ENCODE results near the gene C5orf15. TPM values are rescaled to one million over a fixed set of nuclear protein-coding genes. Genes with fewer than 3 reads are reported as not detected.

The C5orf15 gene
- total RNA-seq, 3 donors from 2014 or later, result 40.6 to 68.9 (median 41.0) TPM

DNA sequence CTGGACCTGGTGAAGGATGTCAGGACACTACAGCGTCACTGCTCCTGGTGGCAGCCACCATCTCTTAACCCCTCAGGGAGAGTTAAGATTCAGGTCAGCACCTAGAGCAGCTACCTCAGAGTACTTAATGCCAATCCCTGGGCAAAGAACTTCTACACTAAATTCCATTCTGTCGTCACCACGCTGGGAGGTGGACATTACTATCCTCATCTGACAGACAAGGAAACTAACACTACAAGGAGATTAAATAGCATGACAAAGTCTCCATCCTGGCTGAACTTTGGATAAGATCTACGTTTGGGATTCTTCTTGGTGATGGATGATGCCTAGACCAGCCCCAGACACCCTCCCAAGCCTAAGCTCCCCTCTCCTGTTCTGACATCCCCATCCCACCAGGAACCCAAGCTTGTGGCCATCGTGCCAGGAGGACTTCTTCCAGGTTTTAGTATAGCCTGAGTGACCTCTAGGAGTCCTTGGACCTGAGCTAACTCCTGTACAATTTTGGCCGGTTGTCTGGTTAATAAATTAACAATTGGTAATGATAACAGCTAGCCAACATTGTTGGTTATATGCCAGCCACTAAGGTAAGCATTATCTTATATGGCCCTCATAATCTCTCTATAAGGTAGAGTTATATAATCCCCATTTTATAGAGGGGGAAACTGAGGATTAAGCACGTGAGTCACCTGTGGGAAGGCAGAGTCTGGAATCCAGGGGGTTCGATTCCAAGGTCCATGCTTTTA, 54.8 kb downstream of the C5orf15 start:
- intact Hi-C loops (cut with DNase I; ENCODE audit: low total_unique reads), result no loop called here
- H3K27ac ChIP-seq, result no peak overlapping the region
- H3K27me3 ChIP-seq, result no peaks in the 10 kb centered on the region
- H3K36me3 ChIP-seq, result no peaks in the 10 kb centered on the region
- no peak for TF ChIP-seq POLR2A (IDR thresholded peaks at IDR 0.05)
- TF ChIP-seq POLR2AphosphoS5 (IDR thresholded peaks at IDR 0.05), result no peak
- TF ChIP-seq CTCF (IDR thresholded peaks at IDR 0.05), result no peak
- H3K9me3 ChIP-seq, result no peaks in the 10 kb centered on the region
- no peak for DNase-seq (ENCODE audit: low spot score in 2 of 2)
- H3K4me3 ChIP-seq, result no peak overlapping the region
- no peaks in the 10 kb centered on the region for H3K4me1 ChIP-seq

DNA sequence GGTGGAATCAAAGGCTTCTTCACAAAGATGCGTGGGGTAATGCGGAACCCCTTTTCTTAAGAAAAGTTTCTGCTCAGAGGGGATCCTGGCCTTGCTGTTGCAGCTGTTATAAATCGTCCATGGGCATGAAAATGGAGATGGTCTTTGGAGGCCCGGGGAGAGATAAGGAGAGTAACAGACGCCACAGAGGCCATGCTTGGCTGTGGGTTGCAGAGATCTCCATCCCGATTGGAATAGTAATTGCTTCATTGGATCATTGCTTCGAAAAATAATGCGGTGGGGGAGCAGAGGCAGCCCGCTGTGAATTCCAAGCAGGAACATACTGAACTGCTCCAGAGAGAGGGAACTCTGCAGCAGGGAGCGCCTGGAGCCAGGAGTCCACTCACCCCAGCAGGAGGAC, 55.5 kb downstream of the C5orf15 start:
- TF ChIP-seq POLR2AphosphoS5 (IDR thresholded peaks at IDR 0.05) (no peak), POLR2A (IDR thresholded peaks at IDR 0.05) (no peak), CTCF (IDR thresholded peaks at IDR 0.05) (no peak)
- Histone ChIP-seq H3K36me3 (no peaks in the 10 kb centered on the region), H3K27ac (no peak overlapping the region), H3K9me3 (no peaks in the 10 kb centered on the region), H3K4me1 (no peaks in the 10 kb centered on the region), H3K27me3 (no peaks in the 10 kb centered on the region), H3K4me3 (no peak overlapping the region)
- no peak for DNase-seq (ENCODE audit: low spot score in 2 of 2)
- intact Hi-C loops (cut with DNase I; ENCODE audit: low total_unique reads), result no loop called here

- Histone ChIP-seq H3K27ac (no peak overlapping the region), H3K27me3 (no peaks in the 10 kb centered on the region), H3K36me3 (no peaks in the 10 kb centered on the region), H3K4me1 (no peaks in the 10 kb centered on the region), H3K4me3 (no peak overlapping the region), H3K9me3 (no peaks in the 10 kb centered on the region)
- TF ChIP-seq POLR2A (IDR thresholded peaks at IDR 0.05), result no peak
- no peak for TF ChIP-seq POLR2AphosphoS5 (IDR thresholded peaks at IDR 0.05)
- no peak for TF ChIP-seq CTCF (IDR thresholded peaks at IDR 0.05)
- no peak for DNase-seq (ENCODE audit: low spot score in 2 of 2)
- intact Hi-C loops (cut with DNase I; ENCODE audit: low total_unique reads), result no loop called here
These were observed 57.9 kb downstream of the C5orf15 start for GRCh38 chr5:133910571-133910970.

DNA sequence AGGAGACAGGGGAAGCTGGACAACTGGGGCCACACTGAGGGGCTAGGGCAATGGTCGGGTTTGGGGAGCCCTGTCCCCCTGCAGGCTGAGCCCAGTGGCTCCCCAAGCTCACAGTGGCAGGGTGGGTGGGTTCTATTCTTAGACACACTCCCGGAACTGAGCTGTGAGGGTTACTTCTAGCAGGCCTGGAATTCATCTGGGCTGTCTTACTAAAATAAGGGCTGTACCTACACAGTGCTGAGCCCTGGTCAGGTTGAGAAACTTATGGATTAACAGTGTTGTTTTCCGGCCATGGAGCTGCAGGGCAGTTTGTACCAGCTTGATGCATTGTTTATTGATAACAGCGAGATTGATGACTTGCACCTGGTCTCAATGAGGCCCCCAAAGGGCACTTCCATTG, 58.8 kb downstream of the C5orf15 start:
- intact Hi-C loops (cut with DNase I; ENCODE audit: low total_unique reads), result no loop called here

More for the DNA sequence above, 58.8 kb downstream of the C5orf15 start:
- Histone ChIP-seq H3K9me3 (no peaks in the 10 kb centered on the region), H3K36me3 (no peaks in the 10 kb centered on the region), H3K4me1 (no peaks in the 10 kb centered on the region), H3K4me3 (no peak overlapping the region), H3K27me3 (no peaks in the 10 kb centered on the region), H3K27ac (no peak overlapping the region)
- no peak for DNase-seq (ENCODE audit: low spot score in 2 of 2)
- no peak for TF ChIP-seq POLR2AphosphoS5 (IDR thresholded peaks at IDR 0.05)
- TF ChIP-seq CTCF (IDR thresholded peaks at IDR 0.05), result no peak
- no peak for TF ChIP-seq POLR2A (IDR thresholded peaks at IDR 0.05)
